HEK293 (cell line): ENCODE data around the gene DHX32.

Source experiments
- CTCF ChIA-PET: fragments of 350-600 bp; formaldehyde crosslinking; extraction: SDS; loops from one replicate; lab custom pipeline; 2021; ENCODE audit warnings: antibody characterized with exemption; lab: Yijun Ruan, JAX
- POLR2A ChIA-PET: fragments of 300-600 bp; formaldehyde crosslinking; extraction: SDS; loops from one replicate; lab custom pipeline; 2020; ENCODE audit warnings: antibody characterized with exemption, inconsistent platforms; lab: Yijun Ruan, JAX
- H3K27ac ChIP-seq: fragments of 200-500 bp; sonication (Bioruptor generic); 2 replicates; pipeline ENCODE4 v1.5.1; 2014; ENCODE audit warnings: low read depth, low read length, control low read depth, inconsistent platforms; ENCODE audit errors: extremely low read depth
- H3K36me3 ChIP-seq, 2 experiments: fragments of 200-500 bp in 1 of 2; sonication (Bioruptor generic) in 1 of 2; 1 replicate in 1 of 2; 2 replicates in 1 of 2; pipeline ENCODE4 v1.5.1; 2014 to 2017; ENCODE audit warnings: inconsistent platforms in 2 of 2, low read length in 2 of 2; ENCODE audit not compliant: control insufficient read depth in 2 of 2, insufficient read depth in 1 of 2
- H3K4me1 ChIP-seq: fragments of 200-500 bp; sonication (Bioruptor generic); 2 replicates; pipeline ENCODE4 v1.5.1; 2014; ENCODE audit warnings: mild to moderate bottlenecking, low read length, inconsistent platforms; ENCODE audit not compliant: control insufficient read depth, insufficient read depth
- H3K4me3 ChIP-seq: 2 replicates; pipeline ENCODE4 v1.5.1; 2011; ENCODE audit warnings: low read depth, mild to moderate bottlenecking, control low read depth, low read length, moderate library complexity
- H3K9me3 ChIP-seq: fragments of 200-500 bp; sonication (Bioruptor generic); 2 replicates; pipeline ENCODE4 v1.5.1; 2014; ENCODE audit warnings: low read depth, low read length, inconsistent platforms; ENCODE audit not compliant: control insufficient read depth, insufficient read depth
- CTCF ChIP-seq: fragments of 450-650 bp; formaldehyde crosslinking; IDR thresholded peaks from 2 replicates; pipeline ENCODE4 v1.5.1; 2016; ENCODE audit warnings: missing biosample characterization, missing genetic modification characterization
- OVOL3 ChIP-seq: fragments of 450-650 bp; formaldehyde crosslinking; IDR thresholded peaks from 2 replicates; pipeline ENCODE4 v1.5.1; 2016; ENCODE audit warnings: missing biosample characterization, missing genetic modification characterization
- SCRT1 ChIP-seq: fragments of 450-650 bp; formaldehyde crosslinking; IDR thresholded peaks from 2 replicates; pipeline ENCODE4 v1.5.1; 2016; ENCODE audit warnings: missing biosample characterization, missing genetic modification characterization, borderline replicate concordance
- SCRT2 ChIP-seq: fragments of 450-650 bp; formaldehyde crosslinking; IDR thresholded peaks from 2 replicates; pipeline ENCODE4 v1.5.1; 2016; ENCODE audit warnings: missing biosample characterization, missing genetic modification characterization
- ZBTB10 ChIP-seq: fragments of 450-650 bp; formaldehyde crosslinking; IDR thresholded peaks from 2 replicates; pipeline ENCODE4 v1.5.1; 2016; ENCODE audit warnings: missing biosample characterization, missing genetic modification characterization
- ZBTB21 ChIP-seq: fragments of 450-650 bp; formaldehyde crosslinking; IDR thresholded peaks from 2 replicates; pipeline ENCODE4 v1.5.1; 2017; ENCODE audit warnings: missing biosample characterization, missing genetic modification characterization
- ZEB2 ChIP-seq: fragments of 450-650 bp; formaldehyde crosslinking; IDR thresholded peaks from 2 replicates; pipeline ENCODE4 v1.5.1; 2016; ENCODE audit warnings: missing biosample characterization, missing genetic modification characterization
- ZNF132 ChIP-seq: fragments of 450-650 bp; formaldehyde crosslinking; IDR thresholded peaks from 2 replicates; pipeline ENCODE4 v1.5.1; 2017; ENCODE audit warnings: missing biosample characterization, missing genetic modification characterization, borderline replicate concordance
- ZNF223 ChIP-seq: fragments of 450-650 bp; formaldehyde crosslinking; IDR thresholded peaks from 2 replicates; pipeline ENCODE4 v1.5.1; 2016; ENCODE audit warnings: missing biosample characterization, missing genetic modification characterization
- ZNF280C ChIP-seq: fragments of 450-650 bp; formaldehyde crosslinking; IDR thresholded peaks from 2 replicates; pipeline ENCODE4 v1.5.1; 2016; ENCODE audit warnings: missing biosample characterization, missing genetic modification characterization
- ZNF335 ChIP-seq: fragments of 450-650 bp; formaldehyde crosslinking; conservative IDR thresholded peaks from 2 replicates; pipeline ENCODE4 v1.5.1; 2016; ENCODE audit warnings: missing biosample characterization, missing genetic modification characterization
- ZNF350 ChIP-seq: fragments of 450-650 bp; formaldehyde crosslinking; IDR thresholded peaks from 2 replicates; pipeline ENCODE4 v1.5.0; 2017; ENCODE audit warnings: missing biosample characterization, mild to moderate bottlenecking, missing genetic modification characterization
- ZNF514 ChIP-seq: fragments of 450-650 bp; formaldehyde crosslinking; IDR thresholded peaks from 2 replicates; pipeline ENCODE4 v1.5.1; 2016; ENCODE audit warnings: missing biosample characterization, missing genetic modification characterization
- ZNF654 ChIP-seq: fragments of 450-650 bp; formaldehyde crosslinking; IDR thresholded peaks from 2 replicates; pipeline ENCODE4 v1.5.1; 2016; ENCODE audit warnings: low read depth, missing biosample characterization, missing genetic modification characterization
- ZNF664 ChIP-seq: fragments of 450-650 bp; formaldehyde crosslinking; IDR thresholded peaks from 2 replicates; pipeline ENCODE4 v1.5.1; 2016; ENCODE audit warnings: missing biosample characterization, missing genetic modification characterization
- TF ChIP-seq, protein P1 (sequence below): fragments of 450-650 bp; formaldehyde crosslinking; IDR thresholded peaks from 2 replicates; pipeline ENCODE4 v1.5.1; 2016; ENCODE audit warnings: missing biosample characterization, missing genetic modification characterization
- TF ChIP-seq, protein P2 (sequence below): fragments of 450-650 bp; formaldehyde crosslinking; optimal IDR thresholded peaks from 2 replicates; pipeline ENCODE3; 2016; ENCODE audit warnings: missing biosample characterization, mild to moderate bottlenecking, missing genetic modification characterization
- TF ChIP-seq, protein P3 (sequence below): fragments of 450-650 bp; formaldehyde crosslinking; IDR thresholded peaks from 2 replicates; pipeline ENCODE4 v1.5.1; 2017; ENCODE audit warnings: missing biosample characterization, missing genetic modification characterization

Gene DHX32

DNA sequence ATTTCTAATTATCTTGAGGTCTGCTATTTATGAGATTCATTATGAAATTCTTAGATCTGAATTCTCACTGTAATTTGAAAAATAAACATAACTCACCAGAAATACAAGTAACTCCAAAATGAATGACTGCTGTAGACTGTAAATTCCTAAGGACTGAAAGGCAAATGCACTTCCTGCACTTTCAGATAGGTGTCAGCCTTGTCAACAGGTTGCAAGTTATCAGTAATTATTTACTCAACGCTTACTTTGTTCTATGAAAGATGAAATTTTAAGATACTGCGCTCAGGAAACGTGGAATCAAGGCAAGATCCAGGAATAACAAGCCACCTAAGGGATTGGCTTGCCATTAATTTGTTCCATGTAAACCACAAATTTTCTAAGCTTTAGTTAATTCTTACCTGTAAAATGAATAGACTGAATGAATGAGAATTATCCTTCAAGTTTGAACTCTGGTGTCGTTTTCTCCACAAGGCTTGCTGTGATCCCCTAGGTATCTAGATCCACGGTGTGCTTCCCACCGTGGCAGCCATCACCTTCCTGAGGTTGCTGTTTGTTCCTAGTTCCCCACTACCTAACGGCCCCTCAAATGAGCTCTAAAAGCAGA, 12.6 kb downstream of the DHX32 start:
- no peak for TF ChIP-seq OVOL3 (tag by site-specific recombination)
- TF ChIP-seq, protein P1, sequence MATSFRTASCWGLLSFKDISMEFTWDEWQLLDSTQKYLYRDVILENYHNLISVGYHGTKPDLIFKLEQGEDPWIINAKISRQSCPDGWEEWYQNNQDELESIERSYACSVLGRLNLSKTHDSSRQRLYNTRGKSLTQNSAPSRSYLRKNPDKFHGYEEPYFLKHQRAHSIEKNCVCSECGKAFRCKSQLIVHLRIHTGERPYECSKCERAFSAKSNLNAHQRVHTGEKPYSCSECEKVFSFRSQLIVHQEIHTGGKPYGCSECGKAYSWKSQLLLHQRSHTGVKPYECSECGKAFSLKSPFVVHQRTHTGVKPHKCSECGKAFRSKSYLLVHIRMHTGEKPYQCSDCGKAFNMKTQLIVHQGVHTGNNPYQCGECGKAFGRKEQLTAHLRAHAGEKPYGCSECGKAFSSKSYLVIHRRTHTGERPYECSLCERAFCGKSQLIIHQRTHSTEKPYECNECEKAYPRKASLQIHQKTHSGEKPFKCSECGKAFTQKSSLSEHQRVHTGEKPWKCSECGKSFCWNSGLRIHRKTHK (tag by site-specific recombination), result no peak
- peak; percentile 54 for TF ChIP-seq ZNF654 (tag by site-specific recombination)
- no peak for TF ChIP-seq ZNF223
- TF ChIP-seq ZNF280C (tag by site-specific recombination), result no peak
- TF ChIP-seq ZEB2, result no peak
- no peak for TF ChIP-seq ZNF335 (tag by site-specific recombination)
- TF ChIP-seq, protein P2, sequence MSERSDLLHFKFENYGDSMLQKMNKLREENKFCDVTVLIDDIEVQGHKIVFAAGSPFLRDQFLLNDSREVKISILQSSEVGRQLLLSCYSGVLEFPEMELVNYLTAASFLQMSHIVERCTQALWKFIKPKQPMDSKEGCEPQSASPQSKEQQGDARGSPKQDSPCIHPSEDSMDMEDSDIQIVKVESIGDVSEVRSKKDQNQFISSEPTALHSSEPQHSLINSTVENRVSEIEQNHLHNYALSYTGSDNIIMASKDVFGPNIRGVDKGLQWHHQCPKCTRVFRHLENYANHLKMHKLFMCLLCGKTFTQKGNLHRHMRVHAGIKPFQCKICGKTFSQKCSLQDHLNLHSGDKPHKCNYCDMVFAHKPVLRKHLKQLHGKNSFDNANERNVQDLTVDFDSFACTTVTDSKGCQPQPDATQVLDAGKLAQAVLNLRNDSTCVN (tag by site-specific recombination), result no peak
- TF ChIP-seq SCRT1 (tag by site-specific recombination), result 0 out of 2 replicates have a peak, but pooled peaks have one; percentile 37
- peak; percentile 38; the same call in 1 of the 2 replicates for TF ChIP-seq CTCF (tag by site-specific recombination)
- no peak for TF ChIP-seq ZNF514
- TF ChIP-seq SCRT2, result peak; percentile 73
- no peak for TF ChIP-seq ZNF350 (tag by site-specific recombination)
- TF ChIP-seq, protein P3, sequence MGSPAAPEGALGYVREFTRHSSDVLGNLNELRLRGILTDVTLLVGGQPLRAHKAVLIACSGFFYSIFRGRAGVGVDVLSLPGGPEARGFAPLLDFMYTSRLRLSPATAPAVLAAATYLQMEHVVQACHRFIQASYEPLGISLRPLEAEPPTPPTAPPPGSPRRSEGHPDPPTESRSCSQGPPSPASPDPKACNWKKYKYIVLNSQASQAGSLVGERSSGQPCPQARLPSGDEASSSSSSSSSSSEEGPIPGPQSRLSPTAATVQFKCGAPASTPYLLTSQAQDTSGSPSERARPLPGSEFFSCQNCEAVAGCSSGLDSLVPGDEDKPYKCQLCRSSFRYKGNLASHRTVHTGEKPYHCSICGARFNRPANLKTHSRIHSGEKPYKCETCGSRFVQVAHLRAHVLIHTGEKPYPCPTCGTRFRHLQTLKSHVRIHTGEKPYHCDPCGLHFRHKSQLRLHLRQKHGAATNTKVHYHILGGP (tag by site-specific recombination), result no peak
- peak; percentile 26; the same call in 1 of the 2 replicates for TF ChIP-seq ZNF664 (tag by site-specific recombination)
- CTCF ChIA-PET, result interaction anchor here (0.6 to 2.5 kb wide), 17 partner anchors 9 to 635 kb away, joined by 3 to 17 read pairs (median 3); partner anchors contain the start of gene UROS
- POLR2A ChIA-PET, result no interaction called here
- Histone ChIP-seq H3K36me3 (peaks cover 21 to 27% of the 10 kb centered on the region in 2 experiments; a peak in 2 of 3 replicates), H3K9me3 (no peaks in the 10 kb centered on the region), H3K27ac (no peak overlapping the region), H3K4me3 (no peak overlapping the region), H3K4me1 (peaks cover 10% of the 10 kb centered on the region)

DNA sequence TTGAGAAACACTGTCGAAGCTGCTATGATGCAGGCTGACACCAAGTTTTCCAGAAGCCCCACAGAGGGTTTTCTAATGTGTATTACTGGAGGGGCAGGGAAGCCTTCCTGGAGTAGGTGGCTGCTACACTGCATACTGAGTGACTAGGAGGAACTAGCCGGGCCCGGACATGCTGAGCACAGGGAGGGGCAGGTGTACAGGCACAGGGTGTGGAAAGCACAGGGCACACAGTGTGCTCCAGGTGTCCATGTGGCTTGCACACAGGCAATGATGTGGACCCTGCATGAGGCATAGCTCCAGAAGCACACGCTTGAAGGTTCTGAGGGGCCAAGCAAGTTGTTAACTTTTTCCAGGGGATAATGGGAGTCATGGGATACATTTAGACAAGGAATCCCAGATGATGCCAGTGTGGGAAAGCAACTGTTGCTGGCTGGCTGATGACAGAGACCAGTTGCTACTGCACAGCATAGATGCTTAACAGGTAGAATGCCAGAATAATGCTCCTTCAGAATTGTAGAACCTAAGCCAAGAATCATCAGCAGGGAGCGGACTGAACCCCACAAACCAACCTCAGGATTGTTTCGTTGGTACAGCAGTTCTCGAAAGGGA, 14.6 kb downstream of the DHX32 start:
- Histone ChIP-seq H3K4me3 (no peak overlapping the region), H3K9me3 (no peaks in the 10 kb centered on the region), H3K4me1 (peaks cover 8% of the 10 kb centered on the region), H3K27ac (no peak overlapping the region), H3K36me3 (peaks cover 21 to 27% of the 10 kb centered on the region in 2 experiments)
- ChIA-PET CTCF (interaction anchor here (0.8 to 1.4 kb wide), 2 partner anchors 16 to 1163 kb away, joined by 6 read pairs; no protein-coding TSS in a partner anchor), POLR2A (no interaction called here)
- TF ChIP-seq ZNF132 (tag by site-specific recombination), result no peak
- TF ChIP-seq ZBTB10 (tag by site-specific recombination), result no peak
- TF ChIP-seq SCRT1 (tag by site-specific recombination), result 0 out of 2 replicates have a peak, but pooled peaks have one; percentile 37
- TF ChIP-seq ZBTB21 (tag by site-specific recombination), result no peak
- TF ChIP-seq SCRT2, result peak; percentile 86
